ENCODE data around the gene TMC4. TPM values are rescaled to one million over a fixed set of nuclear protein-coding genes. Genes with fewer than 3 reads are reported as not detected.

The TMC4 gene
- total RNA-seq, 4 donors from 2014 or later: 91.5 to 386 (median 180) TPM

DNA sequence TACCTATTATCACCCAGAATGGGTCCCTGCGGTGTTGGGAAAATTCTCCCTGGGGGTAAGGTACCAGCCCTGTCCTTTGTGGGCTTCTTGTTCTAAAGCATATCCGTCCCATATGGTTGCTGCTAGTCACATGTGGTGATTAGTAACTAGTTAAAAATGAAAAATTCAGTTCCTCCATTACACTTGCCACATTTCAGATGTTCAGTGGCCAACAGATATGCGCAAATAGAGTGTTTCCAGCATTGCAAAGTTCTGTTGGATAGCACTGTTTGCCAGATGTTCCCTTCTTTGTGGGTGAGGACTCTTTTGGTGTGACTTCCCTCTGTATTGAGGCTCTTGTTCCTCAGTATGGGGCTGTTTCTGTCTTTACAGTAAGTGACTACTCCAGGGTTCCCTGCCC lies 31.6 kb downstream of the TMC4 start:
- no peak overlapping the region for H3K4me3 ChIP-seq
- H3K9me3 ChIP-seq: no peaks in the 10 kb centered on the region
- in situ Hi-C loops (cut with MboI; ENCODE audit: low pct_ligation_motif_present in 1 of 4, low pct_unique_long_range_greater_than_20kb in 1 of 4, low sequenced_read_pairs in 3 of 4) (no loop called here), intact Hi-C loops (cut with DNase I; ENCODE audit: low total_unique reads) (no loop called here)
- H3K36me3 ChIP-seq: peaks cover 0 to 39% (median 20%) of the 10 kb centered on the region in 4 donors
- H3K27ac ChIP-seq: no peak overlapping the region
- H3K27me3 ChIP-seq: no peaks in the 10 kb centered on the region
- peaks cover 14 to 34% (median 23%) of the 10 kb centered on the region in 4 donors for H3K4me1 ChIP-seq
- WGBS, 2 donors (ENCODE audit: low coverage in 1 of 2): 92% methylated on average over 3 of the region's 3 CpGs; no CpG with 5 or more reads in 1 of the 2 donors
- TF ChIP-seq EP300 (IDR thresholded peaks at IDR 0.05; ENCODE audit: low read depth) (no peak), POLR2A (IDR thresholded peaks at IDR 0.05) (no peak), POLR2AphosphoS5 (IDR thresholded peaks at IDR 0.05) (no peak)
- TF ChIP-seq, protein P1, sequence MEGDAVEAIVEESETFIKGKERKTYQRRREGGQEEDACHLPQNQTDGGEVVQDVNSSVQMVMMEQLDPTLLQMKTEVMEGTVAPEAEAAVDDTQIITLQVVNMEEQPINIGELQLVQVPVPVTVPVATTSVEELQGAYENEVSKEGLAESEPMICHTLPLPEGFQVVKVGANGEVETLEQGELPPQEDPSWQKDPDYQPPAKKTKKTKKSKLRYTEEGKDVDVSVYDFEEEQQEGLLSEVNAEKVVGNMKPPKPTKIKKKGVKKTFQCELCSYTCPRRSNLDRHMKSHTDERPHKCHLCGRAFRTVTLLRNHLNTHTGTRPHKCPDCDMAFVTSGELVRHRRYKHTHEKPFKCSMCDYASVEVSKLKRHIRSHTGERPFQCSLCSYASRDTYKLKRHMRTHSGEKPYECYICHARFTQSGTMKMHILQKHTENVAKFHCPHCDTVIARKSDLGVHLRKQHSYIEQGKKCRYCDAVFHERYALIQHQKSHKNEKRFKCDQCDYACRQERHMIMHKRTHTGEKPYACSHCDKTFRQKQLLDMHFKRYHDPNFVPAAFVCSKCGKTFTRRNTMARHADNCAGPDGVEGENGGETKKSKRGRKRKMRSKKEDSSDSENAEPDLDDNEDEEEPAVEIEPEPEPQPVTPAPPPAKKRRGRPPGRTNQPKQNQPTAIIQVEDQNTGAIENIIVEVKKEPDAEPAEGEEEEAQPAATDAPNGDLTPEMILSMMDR (IDR thresholded peaks at IDR 0.05): no peak
- DNase-seq: no peak

DNA sequence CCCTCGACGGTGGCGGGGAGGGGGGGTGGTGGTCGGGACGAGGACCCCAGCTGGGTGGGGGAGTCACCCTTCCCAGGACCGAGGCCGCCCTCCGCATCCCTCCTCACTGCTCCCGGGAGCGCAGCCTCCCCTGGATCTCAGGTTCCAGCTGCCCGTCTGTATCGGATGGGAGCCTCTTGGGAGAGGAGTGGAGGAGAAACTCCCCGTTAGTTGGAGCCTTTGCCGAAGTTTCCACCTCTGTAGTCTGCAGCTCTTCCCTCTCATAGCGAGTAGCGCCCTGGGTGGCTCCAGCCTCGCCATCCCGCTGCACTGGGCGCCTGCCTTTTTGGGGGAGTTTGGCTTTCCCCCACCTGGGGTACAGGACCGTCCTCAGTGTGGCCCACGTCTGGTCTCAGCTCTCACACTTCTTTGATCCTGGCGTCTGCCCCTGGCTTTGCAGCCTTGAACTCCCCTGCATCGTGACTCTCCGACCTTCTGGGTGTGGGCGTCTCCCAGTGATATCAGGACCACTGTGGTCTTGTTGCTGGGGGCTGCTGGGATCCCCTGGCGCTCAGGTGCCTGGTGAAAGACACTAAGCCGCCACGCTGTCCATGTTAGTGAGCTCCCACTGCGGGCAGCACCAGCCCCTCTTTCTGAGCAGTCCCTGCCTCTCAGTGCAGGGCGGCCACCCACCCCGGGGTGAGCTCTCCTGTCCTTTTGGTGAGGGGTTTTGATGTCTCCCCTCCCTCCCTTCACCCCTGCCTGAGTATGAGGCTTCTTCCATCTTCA lies 34.3 kb downstream of the TMC4 start:
- intact Hi-C loops (cut with DNase I; ENCODE audit: low total_unique reads) (no loop called here), in situ Hi-C loops (cut with MboI; ENCODE audit: low pct_ligation_motif_present in 1 of 4, low pct_unique_long_range_greater_than_20kb in 1 of 4, low sequenced_read_pairs in 3 of 4) (no loop called here)
- Histone ChIP-seq H3K4me3 (peak overlapping the region; percentile 99 to 100 (median 100)), H3K27me3 (no peaks in the 10 kb centered on the region), H3K4me1 (peaks cover 17 to 42% (median 31%) of the 10 kb centered on the region in 4 donors), H3K9me3 (no peaks in the 10 kb centered on the region), H3K36me3 (peaks cover 0 to 13% (median 6%) of the 10 kb centered on the region in 4 donors), H3K27ac (peak overlapping the region; percentile 88 to 99 (median 94))
- TF ChIP-seq EP300 (IDR thresholded peaks at IDR 0.05; ENCODE audit: low read depth) (no peak), POLR2A (IDR thresholded peaks at IDR 0.05) (no peak), POLR2AphosphoS5 (IDR thresholded peaks at IDR 0.05) (no peak)
- TF ChIP-seq, protein P1 (IDR thresholded peaks at IDR 0.05): no peak
- 30% methylated on average over 25 of the region's 31 CpGs; no CpG with 5 or more reads in 1 of the 2 donors for WGBS, 2 donors (ENCODE audit: low coverage in 1 of 2)
- no peak for DNase-seq

DNA sequence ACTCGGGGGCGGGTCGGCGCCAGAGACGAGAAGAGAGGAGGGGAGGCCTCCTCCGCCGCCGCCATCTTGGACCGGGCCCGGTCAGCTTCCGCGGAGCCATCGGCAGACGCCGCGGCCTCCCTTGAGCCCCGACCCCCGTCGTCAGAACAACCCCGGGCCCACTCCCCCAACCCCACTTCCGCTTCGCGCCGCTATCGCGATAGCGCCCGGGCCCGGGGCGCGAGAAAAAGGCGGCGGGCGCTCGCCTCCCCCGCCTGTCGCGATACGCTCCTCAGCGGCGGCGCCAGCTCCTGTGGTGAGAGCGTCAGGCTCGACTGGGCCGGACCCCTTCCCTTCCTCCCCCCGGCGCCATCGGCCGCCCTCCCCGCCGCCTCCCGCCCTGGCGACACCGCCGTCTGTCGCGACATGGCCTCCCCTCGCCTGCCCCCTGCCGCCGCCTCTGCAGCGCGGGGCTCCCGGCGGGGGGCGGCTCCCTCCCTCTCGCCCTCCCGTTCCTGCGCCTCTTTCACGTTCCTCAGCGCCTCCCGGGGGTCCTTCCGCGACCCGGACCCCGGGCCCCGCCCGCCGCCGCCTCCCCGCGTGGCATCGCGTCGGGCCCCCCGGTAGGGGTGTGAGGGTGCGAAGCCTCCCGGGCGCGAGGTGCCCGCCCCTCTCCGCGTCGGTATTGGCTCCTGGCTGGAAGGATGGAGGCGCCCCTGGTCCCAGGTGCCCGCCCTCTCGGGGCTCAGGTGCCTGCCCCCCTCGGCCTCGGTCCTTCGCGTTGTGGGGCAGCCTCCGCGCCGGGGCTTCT lies 35.1 kb downstream of the TMC4 start, which contains the start of gene CNOT3:
Gene CNOT3 (plus strand): TSS at position 64 of the 790 bp plus-strand sequence. CDS start 5,217 bp downstream, outside the sequence.
- Histone ChIP-seq H3K27ac (peak within 1 kb of the TSS; percentile 88 to 99 (median 94)), H3K9me3 (no peaks in the 10 kb centered on the region), H3K4me3 (peak within 1 kb of the TSS; percentile 99 to 100 (median 100)), H3K36me3 (peaks cover 0 to 6% (median 3%) of the 10 kb centered on the region in 4 donors), H3K27me3 (no peaks in the 10 kb centered on the region), H3K4me1 (peaks cover 17 to 42% (median 31%) of the 10 kb centered on the region in 4 donors)
- in situ Hi-C loops (cut with MboI; ENCODE audit: low pct_ligation_motif_present in 1 of 4, low pct_unique_long_range_greater_than_20kb in 1 of 4, low sequenced_read_pairs in 3 of 4): no loop called here
- peak; percentile 43 for DNase-seq
- WGBS, 2 donors (ENCODE audit: low coverage in 1 of 2): 0% methylated on average over 56 of the region's 103 CpGs; no CpG with 5 or more reads in 1 of the 2 donors
- intact Hi-C loops (cut with DNase I; ENCODE audit: low total_unique reads): no loop called here
- TF ChIP-seq POLR2A (IDR thresholded peaks at IDR 0.05) (peak; percentile 78), EP300 (IDR thresholded peaks at IDR 0.05; ENCODE audit: low read depth) (no peak), POLR2AphosphoS5 (IDR thresholded peaks at IDR 0.05) (peak; percentile 86 to 93 (median 86))
- TF ChIP-seq, protein P1 (IDR thresholded peaks at IDR 0.05): peak in 2 of 5 experiments; percentile 7 to 16
